ENCODE measurements around the gene ENOPH1.

DNA sequence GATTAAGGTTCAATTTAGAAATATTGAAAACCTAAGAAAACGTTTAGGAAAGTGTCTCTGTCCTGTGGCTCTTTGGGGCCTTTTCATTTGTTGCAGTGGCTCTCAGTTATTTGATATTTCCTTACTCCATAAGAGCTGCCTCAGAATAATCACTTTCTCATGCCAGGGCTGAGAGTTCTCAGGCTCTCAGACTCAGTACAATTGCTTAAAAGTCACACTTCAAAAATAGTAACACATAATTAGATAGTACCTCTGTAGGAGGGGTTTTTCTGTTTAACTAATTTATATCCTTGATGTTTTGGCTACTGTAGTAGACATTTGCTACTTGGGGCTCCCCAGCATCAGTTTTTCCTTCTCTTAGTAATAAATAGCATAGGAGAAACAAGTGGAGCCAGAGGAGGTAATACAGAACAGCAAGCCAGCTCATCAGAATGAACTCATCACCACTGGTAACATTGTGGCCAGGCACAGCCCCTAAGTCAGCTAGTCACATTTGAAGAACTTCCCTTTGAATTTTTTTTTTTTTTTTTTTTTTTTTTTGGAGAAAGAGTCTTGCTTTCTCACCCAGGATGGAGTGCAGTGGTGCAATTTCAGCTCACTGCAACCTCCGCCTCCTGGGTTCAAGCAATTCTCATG, 48.6 kb upstream of the ENOPH1 start:
- no peak for TF ChIP-seq EZH2 (IDR thresholded peaks at IDR 0.05)
- TF ChIP-seq POLR2AphosphoS5 (IDR thresholded peaks at IDR 0.05; ENCODE audit: borderline replicate concordance, low read depth, low read length) = no peak
- TF ChIP-seq FOXP2 (optimal IDR thresholded peaks at IDR 0.05; ENCODE audit: control extremely low read depth, extremely low read length, insufficient read depth) = no peak

All from SK-N-MC (cell line).